H9 (cell line): ENCODE results near the gene SLCO2A1. TPM values are rescaled to one million over a fixed set of nuclear protein-coding genes. Genes with fewer than 3 reads are reported as not detected.

ENCODE experiments used
- DNase-seq: peaks from one replicate; pipeline ENCODE4 v3.0.0-alpha.2; 2017
- H2AFZ ChIP-seq: one replicate; pipeline ENCODE4 v1.6.1; 2013; ENCODE audit warnings: mild to moderate bottlenecking, low read length, control low read depth, moderate library complexity
- H2AK5ac ChIP-seq: 2 replicates; pipeline ENCODE4 v1.6.1; 2013; ENCODE audit warnings: low read length, control low read depth, mixed read lengths; ENCODE audit not compliant: insufficient read length
- H2BK120ac ChIP-seq: one replicate; pipeline ENCODE4 v1.6.1; 2013; ENCODE audit warnings: low read depth, mild to moderate bottlenecking, low read length, control low read depth, inconsistent platforms; ENCODE audit not compliant: poor library complexity, severe bottlenecking
- H2BK12ac ChIP-seq: 2 replicates; pipeline ENCODE4 v1.6.1; 2013; ENCODE audit warnings: low read length, control low read depth, mixed read lengths, low read depth; ENCODE audit not compliant: insufficient read length
- H2BK15ac ChIP-seq: 2 replicates; pipeline ENCODE4 v1.6.1; 2013; ENCODE audit warnings: low read depth, low read length, control low read depth
- H2BK20ac ChIP-seq: one replicate; pipeline ENCODE4 v1.6.1; 2013; ENCODE audit warnings: low read depth, mild to moderate bottlenecking, low read length, control low read depth, inconsistent platforms; ENCODE audit not compliant: poor library complexity, severe bottlenecking
- H2BK5ac ChIP-seq: 2 replicates; pipeline ENCODE4 v1.6.1; 2013; ENCODE audit warnings: low read length, control low read depth, mixed read lengths; ENCODE audit not compliant: insufficient read length
- H3K14ac ChIP-seq: 2 replicates; pipeline ENCODE4 v1.6.1; 2013; ENCODE audit warnings: low read length, control low read depth; ENCODE audit not compliant: insufficient read depth
- H3K18ac ChIP-seq: 2 replicates; pipeline ENCODE4 v1.6.1; 2013; ENCODE audit warnings: low read depth, mild to moderate bottlenecking, mixed read lengths, low read length, control low read depth; ENCODE audit not compliant: insufficient read length
- H3K23ac ChIP-seq: 2 replicates; pipeline ENCODE4 v1.6.1; 2013; ENCODE audit warnings: low read length, control low read depth, mixed read lengths, low read depth; ENCODE audit not compliant: insufficient read length
- H3K23me2 ChIP-seq: 2 replicates; pipeline ENCODE4 v1.6.1; 2013; ENCODE audit warnings: low read depth, mild to moderate bottlenecking, mixed read lengths, low read length, control low read depth; ENCODE audit not compliant: insufficient read length, poor library complexity, severe bottlenecking
- H3K27ac ChIP-seq: 2 replicates; pipeline ENCODE4 v1.5.1; 2013; ENCODE audit warnings: low read length, control low read depth, mixed read lengths, low read depth; ENCODE audit not compliant: insufficient read length
- H3K27me3 ChIP-seq: 2 replicates; pipeline ENCODE4 v1.6.1; 2013; ENCODE audit warnings: low read length, control low read depth, inconsistent platforms; ENCODE audit not compliant: insufficient read depth
- H3K4ac ChIP-seq: 2 replicates; pipeline ENCODE4 v1.6.1; 2013; ENCODE audit warnings: low read depth, mild to moderate bottlenecking, control low read depth, inconsistent platforms, low read length, moderate library complexity
- H3K4me1 ChIP-seq: 2 replicates; pipeline ENCODE4 v1.6.1; 2013; ENCODE audit warnings: low read length, control low read depth, inconsistent platforms; ENCODE audit not compliant: insufficient read depth
- H3K4me2 ChIP-seq: 2 replicates; pipeline ENCODE4 v1.6.1; 2013; ENCODE audit warnings: low read length, control low read depth, mixed read lengths; ENCODE audit not compliant: insufficient read length, insufficient read depth
- H3K56ac ChIP-seq: 2 replicates; pipeline ENCODE4 v1.6.1; 2013; ENCODE audit warnings: low read depth, mild to moderate bottlenecking, mixed read lengths, low read length, control low read depth; ENCODE audit not compliant: insufficient read length
- H3K79me1 ChIP-seq: 2 replicates; pipeline ENCODE4 v1.6.1; 2013; ENCODE audit warnings: low read depth, mild to moderate bottlenecking, moderate library complexity, low read length, control low read depth, inconsistent platforms; ENCODE audit not compliant: insufficient read depth, poor library complexity, severe bottlenecking
- H3K79me2 ChIP-seq: 2 replicates; pipeline ENCODE4 v1.6.1; 2013; ENCODE audit warnings: low read length, control low read depth, inconsistent platforms; ENCODE audit not compliant: insufficient read depth
- H3K9ac ChIP-seq: 2 replicates; pipeline ENCODE4 v1.6.1; 2013; ENCODE audit warnings: low read length, control low read depth, mixed read lengths; ENCODE audit not compliant: insufficient read length; ENCODE audit errors: extremely low read depth
- H3K9me3 ChIP-seq: one replicate; pipeline ENCODE4 v1.6.1; 2013; ENCODE audit warnings: low read depth, low read length, inconsistent platforms; ENCODE audit not compliant: control insufficient read depth
- H3T11ph ChIP-seq: one replicate; pipeline ENCODE4 v1.6.1; 2013; ENCODE audit warnings: mild to moderate bottlenecking, low read length, control low read depth, inconsistent platforms
- H4K20me1 ChIP-seq: one replicate; pipeline ENCODE4 v1.6.1; 2013; ENCODE audit not compliant: control insufficient read depth, insufficient read length, insufficient read depth
- H4K5ac ChIP-seq: 2 replicates; pipeline ENCODE4 v1.6.1; 2013; ENCODE audit warnings: low read depth, mild to moderate bottlenecking, mixed read lengths, low read length, control low read depth; ENCODE audit not compliant: insufficient read length
- H4K8ac ChIP-seq: replicated peaks from 2 replicates; pipeline ENCODE4 v1.6.1; 2013; ENCODE audit warnings: low read length, control low read depth, mixed read lengths, low read depth; ENCODE audit not compliant: insufficient read length
- H4K91ac ChIP-seq: 2 replicates; pipeline ENCODE4 v1.6.1; 2013; ENCODE audit warnings: low read depth, mild to moderate bottlenecking, moderate library complexity, mixed read lengths, low read length, control low read depth; ENCODE audit not compliant: insufficient read length
- H3K27ac Mint-ChIP-seq, 3 experiments: 2 replicates in 2 of 3; 3 replicates in 1 of 3; pipeline ENCODE4 v1.8.0; 2020 to 2021; ENCODE audit warnings: mixed read lengths in 3 of 3, mild to moderate bottlenecking in 1 of 3, moderate library complexity in 1 of 3
- H3K27me3 Mint-ChIP-seq: 2 replicates; pipeline ENCODE4 v1.8.0; 2021; ENCODE audit warnings: low read depth, mild to moderate bottlenecking, moderate library complexity, mixed read lengths
- H3K36me3 Mint-ChIP-seq, 3 experiments: 2 replicates in 2 of 3; 3 replicates in 1 of 3; pipeline ENCODE4 v1.8.0; 2020 to 2021; ENCODE audit warnings: low read depth in 3 of 3, mixed read lengths in 3 of 3; ENCODE audit not compliant: insufficient read depth in 1 of 3
- H3K4me1 Mint-ChIP-seq, 2 experiments: 2 replicates each; pipeline ENCODE4 v1.8.0; 2020; ENCODE audit warnings: mixed read lengths in 2 of 2
- H3K4me3 Mint-ChIP-seq, 2 experiments: 2 replicates in 1 of 2; 3 replicates in 1 of 2; pipeline ENCODE4 v1.8.0; 2020 to 2021; ENCODE audit warnings: mild to moderate bottlenecking in 2 of 2, mixed read lengths in 2 of 2, moderate library complexity in 1 of 2
- H3K9me3 Mint-ChIP-seq, 2 experiments: 2 replicates in 1 of 2; 3 replicates in 1 of 2; pipeline ENCODE4 v1.8.0; 2020; ENCODE audit warnings: mild to moderate bottlenecking in 2 of 2, mixed read lengths in 2 of 2, moderate library complexity in 1 of 2
- CTCF ChIP-seq: fragments of 200-600 bp; sonication (generic); conservative IDR thresholded peaks from 3 replicates; pipeline ENCODE4 v1.8.0; 2021; ENCODE audit warnings: antibody characterized with exemption, mild to moderate bottlenecking
- WGBS: extraction: QIAGEN DNeasy Blood & Tissue Kit; methylation state at CpG from one replicate; pipeline ENCODE4 v1.1.7; 2013; ENCODE audit warnings: missing lambda C conversion rate, low lambda C conversion rate, mixed read lengths; ENCODE audit not compliant: insufficient read length; ENCODE audit errors: extremely low coverage; 5-methylcytosine and 5-hydroxymethylcytosine counted together
- total RNA-seq: library from RNA; stranded (reverse); gene quantifications from 2 replicates; pipeline ENCODE4 v1.2.1, GENCODE V29; 2021

SLCO2A1 gene
- total RNA-seq, 1 experiment from 2014 or later: 0.98 TPM

GRCh38 chr3:133964547-133964946, 65.2 kb downstream of the SLCO2A1 start:
- H3K9ac ChIP-seq: no peak overlapping the region
- H3K4me2 ChIP-seq: no peak overlapping the region
- no peak overlapping the region for H3K18ac ChIP-seq
- H3K9me3 ChIP-seq: no peaks in the 10 kb centered on the region
- H3T11ph ChIP-seq: no peak overlapping the region
- H3K14ac ChIP-seq: no peak overlapping the region
- no peak overlapping the region for H3K23ac ChIP-seq
- H3K4me1 Mint-ChIP-seq: peaks cover 11 to 17% of the 10 kb centered on the region in 2 experiments
- no peak overlapping the region for H3K27ac ChIP-seq
- no peak overlapping the region for H4K5ac ChIP-seq
- no peaks in the 10 kb centered on the region for H3K79me1 ChIP-seq
- WGBS: no CpG with 5 or more reads among the region's 3 CpGs
- no peak overlapping the region for H4K91ac ChIP-seq
- H2AK5ac ChIP-seq: no peak overlapping the region
- H3K27me3 ChIP-seq: no peaks in the 10 kb centered on the region
- TF ChIP-seq CTCF: peak; percentile 53
- H3K4me3 Mint-ChIP-seq: no peak overlapping the region
- no peak overlapping the region; a peak in 1 of 7 replicates for H3K27ac Mint-ChIP-seq
- H2BK12ac ChIP-seq: no peak overlapping the region
- H2BK5ac ChIP-seq: no peak overlapping the region
- no peak overlapping the region for H2BK20ac ChIP-seq
- H3K27me3 Mint-ChIP-seq: no peaks in the 10 kb centered on the region; the same call in 1 of the 2 replicates
- H3K36me3 Mint-ChIP-seq: no peaks in the 10 kb centered on the region
- no peak overlapping the region for H3K4ac ChIP-seq
- peaks cover 4% of the 10 kb centered on the region; the same call in 1 of the 2 replicates for H3K4me1 ChIP-seq
- no peak overlapping the region for H2BK15ac ChIP-seq
- no peak overlapping the region for H3K56ac ChIP-seq
- H2BK120ac ChIP-seq: no peak overlapping the region
- H3K23me2 ChIP-seq: no peaks in the 10 kb centered on the region
- H4K20me1 ChIP-seq: no peaks in the 10 kb centered on the region
- no peaks in the 10 kb centered on the region; a peak in 1 of 5 replicates for H3K9me3 Mint-ChIP-seq
- no peaks in the 10 kb centered on the region for H3K79me2 ChIP-seq
- H4K8ac ChIP-seq: no peak overlapping the region
- no peak for DNase-seq
- H2AFZ ChIP-seq: no peak overlapping the region
